GM18517 (cell line): ENCODE data around the gene KRTAP10-8.
"Not testable (repeated sequence)": the region's sequence is repeated elsewhere in the genome, so short reads cannot be mapped to it uniquely, and the experiment has no call there.

Experiments used
- ATAC-seq: cut with Tn5 transposase; IDR thresholded peaks from one replicate; pipeline ENCODE4 v1.9.1; 2021; ENCODE audit warnings: mild to moderate bottlenecking, moderate library complexity; ENCODE audit not compliant: unreplicated experiment

KRTAP10-8 gene

GRCh38 chr21:44598061-44598460 lies 13.8 kb upstream of the KRTAP10-8 start:
- ATAC-seq = no peak

GRCh38 chr21:44599264-44600029 lies 12.4 kb upstream of the KRTAP10-8 start:
- no peak for ATAC-seq

- not testable (repeated sequence) for ATAC-seq
Observed at GRCh38 chr21:44600118-44600978, 11.5 kb upstream of the KRTAP10-8 start, which contains the start of gene KRTAP10-7. TSS of gene KRTAP10-7 (plus strand) at chr21:44600597. CDS start at chr21:44600622, 25 bp downstream.

- not testable (repeated sequence) for ATAC-seq
Observed at GRCh38 chr21:44601091-44601490, 10.8 kb upstream of the KRTAP10-8 start.

GRCh38 chr21:44601596-44602462 lies 10.1 kb upstream of the KRTAP10-8 start:
- ATAC-seq = no peak

GRCh38 chr21:44602463-44602850 lies 9.4 kb upstream of the KRTAP10-8 start:
- ATAC-seq = no peak

- no peak for ATAC-seq
Observed at GRCh38 chr21:44603109-44603875, 8.6 kb upstream of the KRTAP10-8 start.

GRCh38 chr21:44603911-44604310 lies 8.0 kb upstream of the KRTAP10-8 start:
- no peak for ATAC-seq

- no peak for ATAC-seq
Observed at GRCh38 chr21:44606495-44606894, 5.4 kb upstream of the KRTAP10-8 start.

GRCh38 chr21:44609193-44609592 lies 2.7 kb upstream of the KRTAP10-8 start:
- no peak for ATAC-seq

- ATAC-seq = not testable (repeated sequence)
Observed at GRCh38 chr21:44610157-44610843, 1.6 kb upstream of the KRTAP10-8 start.

- no peak for ATAC-seq
Observed at GRCh38 chr21:44611551-44611950, 328 bp upstream of the KRTAP10-8 start.

GRCh38 chr21:44612669-44613229 lies 870 bp downstream of the KRTAP10-8 start:
- no peak for ATAC-seq

GRCh38 chr21:44613386-44614155 lies 1.7 kb downstream of the KRTAP10-8 start:
- no peak for ATAC-seq

- ATAC-seq = no peak
Observed at GRCh38 chr21:44614161-44614631, 2.3 kb downstream of the KRTAP10-8 start.

- no peak for ATAC-seq
Observed at GRCh38 chr21:44614961-44615391, 3.1 kb downstream of the KRTAP10-8 start.

- no peak for ATAC-seq
Observed at GRCh38 chr21:44615466-44615865, 3.6 kb downstream of the KRTAP10-8 start.

GRCh38 chr21:44615911-44616590 lies 4.2 kb downstream of the KRTAP10-8 start:
- no peak for ATAC-seq
